Occipital lobe (tissue), 2 donors: ENCODE measurements around the gene ULK3. TPM values are rescaled to one million over a fixed set of nuclear protein-coding genes. Genes with fewer than 3 reads are reported as not detected.
A peak's percentile ranks its signal among the peaks of the same experiment; 100 is the strongest.

Experiments used
- DNase-seq: peaks from one replicate; lab custom pipeline; 2025; lab: John Stamatoyannopoulos, UW
- total RNA-seq: library from RNA; depleted of rRNA; stranded (reverse); fragments of >200 nt; gene quantifications from one replicate; pipeline ENCODE4 v1.2.3, GENCODE V29; 2014

ULK3 gene
- total RNA-seq, 1 donor from 2014 or later, result 32.4 TPM

DNA sequence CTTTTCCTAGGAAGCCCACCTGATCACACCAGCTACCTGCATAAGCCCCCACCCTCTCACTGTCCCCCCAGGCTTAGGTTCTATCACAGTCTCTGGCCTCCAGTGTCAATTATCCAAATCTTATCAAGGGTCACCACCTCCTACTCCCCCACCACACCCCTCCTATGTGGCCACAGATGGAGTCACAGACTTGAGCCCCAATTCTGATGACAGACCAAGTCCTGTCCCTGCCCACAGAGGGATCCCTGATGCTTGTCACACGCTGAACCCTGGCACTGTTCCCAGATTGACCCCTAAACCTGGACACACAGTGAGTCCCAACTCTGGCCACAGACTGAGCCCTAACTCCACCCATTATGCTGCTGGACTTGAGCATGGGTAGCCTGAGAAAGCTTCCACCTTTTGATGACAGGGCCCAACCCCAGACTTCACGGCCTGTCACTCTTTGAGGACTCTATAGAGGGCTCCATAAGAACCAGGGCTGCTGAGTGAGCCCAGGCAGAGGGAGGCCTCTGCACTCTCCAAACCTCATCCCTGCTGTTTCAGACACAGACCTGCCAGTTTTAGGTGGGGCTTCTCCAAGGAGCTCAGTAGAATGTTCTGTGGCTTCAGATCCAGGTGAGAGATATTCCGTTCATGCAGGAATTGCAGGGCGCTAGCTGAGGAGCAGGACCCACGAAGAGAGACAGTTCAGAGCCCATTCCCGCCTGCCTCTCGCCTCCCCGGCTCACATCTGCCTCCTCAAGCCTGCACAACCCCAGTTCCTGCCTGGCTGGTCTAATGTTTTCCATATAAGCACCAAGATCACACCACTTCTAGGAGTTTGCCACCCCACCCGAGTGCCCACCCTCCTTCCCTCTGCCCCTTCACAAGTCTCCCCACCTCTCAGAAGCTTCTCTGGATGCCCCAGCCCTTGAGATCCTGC, 1.8 kb downstream of the ULK3 start:
- DNase-seq, result no peak

DNA sequence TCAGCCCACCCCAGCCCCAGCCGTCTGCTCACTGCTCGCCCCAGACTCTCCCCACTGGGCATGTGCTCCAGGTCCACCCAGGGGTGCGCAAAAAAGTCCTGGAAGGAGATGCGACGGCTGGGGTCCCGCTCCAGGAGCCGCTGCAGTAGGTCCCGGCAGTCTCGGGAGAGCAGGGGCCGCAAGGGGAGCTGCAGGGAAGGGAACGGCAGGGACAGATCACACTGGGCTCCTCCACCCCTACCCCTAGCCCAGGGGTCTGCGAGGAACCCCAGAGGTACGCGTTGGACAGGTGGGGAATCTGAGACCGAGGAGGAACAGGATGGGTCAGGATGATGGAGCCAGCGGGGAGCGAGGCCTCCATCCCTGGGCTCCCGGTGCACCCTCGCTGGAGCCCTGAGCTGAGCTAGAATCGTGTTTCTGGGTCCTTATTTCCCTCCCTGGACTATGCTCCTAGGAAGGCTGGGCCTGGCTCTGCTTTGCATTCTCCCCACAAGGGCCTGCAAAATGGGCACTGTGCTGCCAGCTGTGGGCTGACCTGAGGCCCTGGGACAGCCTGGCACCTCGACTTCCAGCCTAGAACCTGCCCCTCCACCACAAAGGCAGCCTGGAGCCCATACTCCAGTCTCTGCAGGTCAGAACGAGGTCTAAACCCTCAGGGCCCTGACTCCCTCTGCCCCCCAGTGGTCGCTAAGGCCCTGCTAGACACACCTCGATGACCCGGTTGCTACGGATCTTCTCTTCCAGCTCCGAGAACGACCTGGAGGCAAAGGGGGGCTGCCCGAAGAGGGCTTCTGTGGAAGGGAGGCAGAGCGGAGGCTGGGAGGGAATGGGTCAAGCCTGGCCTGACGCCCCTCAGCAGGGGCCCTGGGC, 3.2 kb downstream of the ULK3 start:
- DNase-seq, result no peak

DNA sequence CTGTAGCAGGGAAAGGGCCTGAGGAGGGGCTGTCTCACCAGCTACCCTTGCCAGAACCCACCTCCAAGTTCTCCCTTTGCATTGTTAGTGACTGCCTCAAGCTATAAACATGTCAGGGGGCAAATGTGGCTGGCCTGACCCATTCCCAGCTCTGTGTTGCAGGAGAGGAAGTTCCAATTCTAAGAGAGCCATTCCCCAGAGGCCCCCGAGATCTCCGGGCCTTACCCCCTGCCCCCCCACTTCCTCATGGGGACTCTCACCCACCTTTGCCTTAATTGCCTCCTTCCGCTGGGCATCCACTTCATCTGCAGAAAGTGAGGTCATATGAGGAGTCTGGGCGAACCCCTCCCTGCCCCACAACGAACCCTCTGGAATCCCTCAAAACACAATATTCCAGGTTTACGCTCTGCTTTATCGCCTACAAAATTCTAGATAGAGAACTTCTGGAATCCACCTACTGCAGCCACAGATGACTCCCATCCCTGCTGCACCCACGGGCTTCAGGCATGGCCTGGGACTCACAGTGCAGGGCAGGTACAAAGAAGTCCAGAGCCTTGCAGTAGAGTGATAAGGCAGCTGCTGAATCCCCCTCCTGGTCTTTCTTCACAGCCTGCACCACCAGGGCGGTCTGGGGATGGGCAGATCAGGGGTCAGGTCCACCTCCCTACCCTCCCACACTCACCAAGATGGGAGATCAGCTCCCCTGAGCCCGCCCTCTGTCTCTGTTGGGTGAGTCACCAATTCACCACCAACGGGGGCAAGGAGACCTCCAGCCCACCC, 4.0 kb downstream of the ULK3 start:
- DNase-seq, result no peak

DNA sequence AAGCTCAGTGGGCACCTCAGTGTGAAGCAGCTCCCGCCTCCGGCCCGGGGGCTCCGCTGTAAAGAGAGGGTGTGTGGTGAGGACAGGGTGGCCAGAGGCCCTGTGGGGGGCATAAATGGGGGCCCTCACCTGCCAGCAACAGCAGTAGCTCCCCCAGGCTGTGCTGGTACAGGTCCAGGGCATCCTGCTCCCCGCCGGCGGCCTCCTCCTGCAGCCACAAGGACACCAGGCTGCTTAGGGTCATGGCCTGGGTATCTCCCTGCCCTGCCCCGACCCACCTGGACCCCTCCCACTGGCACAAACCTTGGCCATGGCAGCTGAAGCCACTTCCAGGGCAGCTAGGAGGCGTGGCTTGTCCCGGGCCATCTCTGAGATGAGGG, 4.8 kb downstream of the ULK3 start:
- no peak for DNase-seq

DNA sequence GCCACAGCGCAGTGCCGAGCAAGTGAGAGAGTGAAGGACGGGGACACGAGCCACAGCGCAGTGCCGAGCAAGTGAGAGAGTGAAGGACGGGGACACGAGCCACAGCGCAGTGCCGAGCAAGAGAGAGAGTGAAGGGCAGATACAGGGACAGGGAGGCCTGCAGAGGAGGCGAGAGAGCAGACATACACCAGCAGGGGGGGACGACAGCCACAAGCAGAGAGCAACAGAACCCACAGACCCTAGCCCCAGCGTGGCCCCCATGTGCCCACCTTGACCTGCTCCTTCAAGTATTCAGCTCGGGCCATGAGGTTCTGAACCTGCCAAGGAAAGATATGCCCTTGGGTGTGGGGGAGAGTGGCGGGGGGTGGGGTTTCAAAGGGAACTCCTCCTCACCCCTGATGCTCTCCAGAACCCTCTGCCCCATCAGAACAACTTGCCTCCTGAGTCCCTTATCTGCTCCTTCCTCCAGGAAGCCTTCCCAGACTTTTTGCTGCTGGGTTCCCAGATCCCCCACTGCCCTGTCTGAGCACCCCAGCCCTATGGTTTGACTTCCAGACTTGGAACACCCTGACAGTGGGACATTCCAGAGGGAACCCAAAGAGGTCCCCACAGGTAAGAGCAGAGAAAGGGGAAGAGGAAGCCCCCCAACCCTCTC, 5.3 kb downstream of the ULK3 start:
- DNase-seq, result no peak

DNA sequence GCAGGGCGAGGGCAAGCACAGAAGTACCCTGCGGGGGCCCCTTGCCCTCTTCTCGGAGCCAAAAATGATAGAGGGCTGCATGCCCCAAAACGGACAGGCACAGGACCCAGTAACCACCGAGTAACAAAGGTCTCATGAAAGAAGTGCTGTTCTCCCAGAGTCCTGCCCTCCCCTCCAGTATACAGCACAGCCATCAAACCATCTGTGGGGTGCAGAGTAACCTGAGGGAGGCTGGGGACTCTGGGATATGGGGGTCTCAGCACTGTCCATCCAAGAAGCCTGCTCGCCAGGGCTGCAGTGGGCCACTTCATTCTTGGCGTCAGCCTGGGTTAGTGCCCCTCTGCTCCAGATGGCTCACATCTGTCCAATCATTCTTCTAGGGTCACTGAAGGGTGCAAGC, 6.1 kb downstream of the ULK3 start:
- no peak for DNase-seq

DNA sequence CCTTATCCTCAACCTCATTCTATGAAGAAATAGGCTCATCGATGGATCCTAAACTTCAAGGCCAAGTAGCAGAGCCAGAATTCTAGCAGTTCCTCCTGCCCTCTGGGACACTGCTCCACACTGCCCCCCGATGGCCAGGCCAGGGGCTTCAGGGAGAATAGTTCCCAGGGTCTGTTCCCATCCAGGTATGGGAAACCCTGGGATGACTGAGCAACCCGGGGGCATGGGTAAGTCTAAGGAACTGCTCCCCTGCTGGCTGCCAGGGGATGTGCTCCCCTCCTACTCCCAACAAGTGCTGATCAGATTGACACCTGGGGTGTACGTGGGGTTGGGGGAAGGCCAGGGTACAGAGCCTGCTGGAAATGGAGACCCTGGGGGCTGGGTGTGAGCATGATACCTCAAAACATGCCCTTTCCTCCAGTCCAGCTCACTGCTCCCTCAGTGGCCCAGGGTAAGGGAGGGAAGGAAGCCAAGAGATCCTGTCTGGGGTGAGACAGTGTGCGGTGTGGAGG, 7.6 kb downstream of the ULK3 start:
- no peak for DNase-seq

DNA sequence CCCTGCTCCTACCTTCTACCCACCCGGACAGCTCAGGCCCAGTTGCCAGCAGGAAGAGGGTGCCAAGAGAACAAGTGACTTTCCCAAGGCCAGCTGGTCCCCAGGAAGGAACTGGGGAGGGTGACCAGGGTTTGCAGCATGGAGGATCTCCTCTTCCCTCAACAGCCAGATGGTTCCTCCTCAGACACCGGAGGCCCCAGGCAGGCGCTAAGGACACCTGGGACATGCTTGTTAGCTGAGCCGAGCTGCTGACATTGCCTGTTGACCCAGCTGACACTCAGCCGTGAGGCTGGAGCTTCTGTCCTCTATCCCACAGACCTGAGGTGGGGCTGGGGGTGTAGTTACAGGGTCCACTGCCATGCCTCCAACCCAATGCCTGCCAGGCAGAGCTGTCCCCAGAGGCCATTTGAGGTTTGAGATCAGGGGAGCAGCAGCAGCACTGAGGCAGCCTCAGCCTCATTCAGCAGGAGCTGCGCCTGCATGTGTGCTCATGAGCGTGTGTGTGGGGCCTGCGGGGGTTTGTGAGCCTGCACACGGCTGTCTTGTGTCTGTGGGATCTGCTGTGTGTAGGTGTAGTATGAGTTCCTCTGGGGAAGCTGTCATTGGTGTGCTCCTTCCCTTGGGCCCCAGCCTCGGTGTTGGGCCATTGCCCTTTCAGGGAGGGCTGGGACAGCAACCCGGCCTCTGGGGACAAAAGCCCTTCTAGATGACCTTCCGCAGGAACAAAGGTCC, 9.4 kb downstream of the ULK3 start:
- no peak for DNase-seq

DNA sequence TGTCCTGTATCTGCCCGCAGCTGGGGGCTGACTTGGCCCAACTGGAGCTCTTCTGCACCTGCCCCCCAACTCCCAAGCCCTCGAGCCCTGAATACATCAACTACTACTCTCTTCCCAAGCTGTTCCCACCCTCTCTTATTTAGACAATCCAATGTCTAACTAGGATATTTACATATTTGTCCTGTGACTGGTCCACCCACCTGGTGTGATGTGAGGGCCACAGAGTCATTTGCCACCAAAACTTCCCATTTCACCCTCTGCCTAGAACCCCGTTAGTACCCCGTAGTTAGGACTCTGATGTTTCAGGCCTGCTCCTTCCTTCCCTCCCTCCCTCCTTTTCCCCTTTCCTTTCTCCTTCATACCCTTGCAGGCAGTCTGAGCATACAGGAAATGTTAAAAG, 10.1 kb downstream of the ULK3 start:
- DNase-seq, result no peak

DNA sequence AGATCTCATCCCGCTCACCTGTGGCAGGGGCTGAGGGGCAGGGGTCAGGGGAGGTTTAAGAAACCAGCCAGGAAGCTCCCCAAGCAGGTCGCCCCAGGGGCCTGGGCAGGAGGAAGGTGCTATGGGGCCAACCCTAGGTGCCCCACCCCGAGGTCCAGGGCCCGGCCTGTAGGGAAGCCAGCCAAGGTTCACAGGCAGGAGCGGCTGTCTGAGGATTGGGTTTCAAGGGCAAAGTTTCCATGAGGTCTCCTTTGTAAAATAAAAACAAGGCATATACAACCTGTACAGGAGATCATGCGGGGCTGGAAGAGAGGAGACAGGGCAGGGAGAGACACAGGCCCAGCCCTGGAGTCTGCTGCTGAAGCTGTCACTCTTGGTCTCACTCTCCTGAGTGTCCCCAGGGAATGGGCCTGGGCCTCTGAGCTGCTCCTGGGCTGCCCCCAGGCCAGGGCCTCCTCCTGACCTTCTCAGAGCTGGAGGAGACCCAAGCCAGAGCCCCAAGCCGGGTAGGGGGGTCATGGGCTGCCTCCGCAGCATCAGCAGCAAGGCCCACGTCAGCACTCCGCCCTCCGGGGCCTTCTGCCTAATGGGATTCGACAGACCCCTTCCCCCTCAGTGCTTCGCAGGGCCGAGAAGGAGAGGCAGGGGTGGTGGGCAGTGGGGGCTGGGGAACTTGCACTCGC, 11.0 kb downstream of the ULK3 start:
- DNase-seq, result no peak

DNA sequence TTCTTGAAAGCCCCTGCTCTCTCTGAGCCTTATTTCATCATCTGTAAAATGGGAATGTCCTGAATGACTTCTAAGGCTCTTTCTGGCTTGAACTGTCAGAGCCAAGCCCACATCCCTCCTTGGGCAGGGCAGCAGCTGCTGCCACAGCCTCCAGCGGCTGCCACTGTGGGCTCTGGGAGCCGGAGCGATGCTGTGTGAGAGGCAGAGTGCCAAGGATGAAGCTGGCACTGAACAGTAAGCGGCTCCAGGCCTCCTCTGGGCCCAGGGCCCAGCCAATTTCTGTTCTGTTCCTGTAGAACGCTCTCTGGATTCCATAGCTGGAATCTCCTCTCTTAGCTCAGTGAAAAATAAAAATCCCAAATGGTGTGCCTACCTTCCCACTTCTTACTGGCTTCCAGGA, 12.1 kb downstream of the ULK3 start:
- DNase-seq, result peak; percentile 57

DNA sequence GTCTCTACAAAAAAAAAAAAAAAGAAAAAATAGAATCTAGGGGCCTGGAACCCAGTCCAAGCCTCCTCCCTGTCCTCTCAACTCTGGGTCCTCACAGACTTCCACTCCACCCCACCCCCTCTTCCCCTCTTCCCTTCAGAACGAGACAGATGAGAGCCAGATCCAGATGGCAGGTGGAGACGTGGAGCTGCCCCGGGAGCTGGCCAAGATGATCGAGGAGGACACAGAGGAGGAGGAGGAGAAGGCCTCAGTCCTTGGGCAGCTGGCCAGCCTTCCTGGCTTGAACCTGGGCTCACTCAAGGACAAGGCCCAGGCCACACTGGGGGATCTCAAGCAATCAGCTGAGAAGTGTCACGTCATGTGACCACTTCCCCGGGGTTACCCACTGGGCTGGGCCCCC, 13.0 kb downstream of the ULK3 start:
- no peak for DNase-seq

DNA sequence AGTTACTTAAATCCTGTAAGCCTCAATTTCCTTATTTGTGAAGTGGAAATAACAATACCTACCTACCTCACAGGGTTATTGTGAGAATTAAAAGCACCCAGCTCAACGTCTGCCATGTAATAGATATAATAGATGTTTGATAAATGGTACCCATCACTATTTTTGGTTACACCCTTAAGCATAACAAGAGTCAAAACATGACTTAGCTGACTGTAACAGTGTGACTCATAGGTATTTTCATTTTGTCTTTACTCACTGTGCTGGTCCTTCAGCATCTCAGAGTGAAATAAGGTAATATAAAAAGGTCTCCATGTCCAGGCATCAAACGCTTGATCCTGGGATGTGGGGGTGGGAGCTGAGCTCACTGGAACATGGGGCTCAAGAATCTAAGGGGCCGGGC, 13.5 kb downstream of the ULK3 start:
- DNase-seq, result no peak

DNA sequence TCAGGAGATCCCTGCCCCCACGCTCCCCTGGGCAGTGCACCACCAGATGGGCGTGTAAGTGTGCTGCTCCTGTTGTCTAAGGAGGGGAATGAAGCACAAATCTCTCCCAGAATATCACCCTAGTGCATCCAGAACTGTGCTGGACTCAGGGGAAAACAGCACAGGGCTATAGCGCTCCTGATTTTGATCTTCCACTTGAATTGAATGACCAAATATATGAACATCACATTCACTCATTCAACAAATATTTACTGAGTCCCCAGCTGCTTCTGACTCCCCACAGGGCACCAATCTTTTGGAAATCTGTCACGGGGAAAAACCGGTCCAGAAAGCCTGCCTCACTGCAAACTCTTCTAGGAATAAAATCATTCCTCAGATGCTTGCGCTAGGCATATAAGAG, 14.1 kb downstream of the ULK3 start:
- no peak for DNase-seq

DNA sequence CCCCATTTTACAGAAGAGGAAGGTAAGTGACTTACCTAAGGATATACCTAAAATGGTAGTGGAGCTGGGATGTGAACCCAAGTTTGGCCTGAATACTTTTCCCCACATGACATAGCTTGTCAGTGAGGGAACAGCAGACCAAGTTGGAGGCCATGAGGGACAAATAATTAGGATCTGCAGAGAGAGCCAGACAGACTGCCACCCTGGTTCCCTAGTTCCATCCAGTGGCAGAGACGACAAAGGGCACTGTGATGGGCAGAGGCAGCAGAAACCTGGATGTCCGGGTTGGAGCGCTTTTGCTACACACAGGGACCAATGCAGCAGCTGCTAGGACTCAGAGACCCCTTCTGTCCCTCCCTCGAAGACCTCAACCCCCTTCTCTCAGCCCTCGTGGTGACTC, 15.3 kb downstream of the ULK3 start:
- DNase-seq, result no peak

DNA sequence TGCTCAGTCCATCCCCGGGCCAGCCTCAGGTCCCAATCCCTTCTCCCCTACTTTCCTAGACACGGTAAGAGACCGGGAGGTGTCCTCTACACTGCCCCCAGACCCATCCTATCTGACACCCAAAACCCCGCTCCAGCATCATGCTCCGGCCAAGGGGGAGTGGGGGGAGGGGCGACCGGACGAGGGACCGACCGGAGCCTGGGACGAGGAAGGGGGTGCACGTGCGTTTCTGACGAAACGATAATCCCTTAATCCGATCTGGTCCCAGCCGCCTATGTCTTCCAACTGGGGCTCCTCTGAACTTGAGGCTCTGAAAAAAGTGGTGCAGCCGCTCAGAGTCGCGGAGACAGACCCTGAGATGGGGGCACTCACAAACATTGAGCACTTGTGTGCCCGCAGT, 16.0 kb downstream of the ULK3 start:
- no peak for DNase-seq

DNA sequence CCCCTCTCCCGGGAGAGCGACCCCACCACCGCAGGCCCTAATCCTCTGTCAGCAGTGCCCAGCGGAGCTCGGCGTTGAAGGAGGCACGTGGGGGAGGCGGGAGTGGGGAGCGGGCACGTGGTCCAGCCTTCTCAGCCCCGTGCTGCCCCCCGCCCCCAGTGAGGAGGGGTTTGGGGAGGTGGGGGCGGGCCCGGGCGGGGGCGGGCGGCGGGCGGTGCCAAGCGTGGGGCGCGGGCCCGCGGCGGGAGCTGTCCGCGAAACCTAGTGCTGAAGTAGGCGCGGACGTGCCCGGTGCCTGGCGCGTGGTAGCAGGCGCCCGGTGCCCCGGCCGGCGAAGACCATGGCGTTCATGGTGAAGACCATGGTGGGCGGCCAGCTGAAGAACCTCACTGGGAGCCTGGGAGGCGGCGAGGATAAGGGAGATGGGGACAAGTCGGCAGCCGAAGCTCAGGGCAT, 16.6 kb downstream of the ULK3 start, which contains the start of gene CPLX3:
Gene CPLX3 (plus strand): TSS at position 264 of the 456 bp plus-strand sequence. CDS start 77 bp downstream, at position 341.
- DNase-seq, result no peak

DNA sequence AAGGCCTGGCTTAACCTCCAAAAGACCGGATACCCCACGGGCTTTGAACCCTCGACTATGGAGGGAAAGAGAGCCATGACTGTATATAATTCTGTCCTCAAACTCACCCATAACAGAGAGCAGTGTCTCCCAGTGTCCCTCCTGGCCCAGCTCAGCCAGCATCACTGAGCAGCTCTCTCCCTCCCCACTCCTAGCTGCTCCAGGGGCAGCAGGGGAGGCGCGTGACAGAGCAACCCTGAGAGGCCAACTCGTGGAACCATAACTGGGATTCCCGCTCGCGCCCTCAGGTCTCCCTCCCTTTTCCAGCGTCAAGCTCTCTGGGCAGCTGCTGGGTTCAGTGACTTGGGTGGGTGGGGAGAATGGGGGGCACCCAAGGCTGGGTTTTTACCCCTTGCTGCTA, 17.1 kb downstream of the ULK3 start:
- DNase-seq, result no peak

DNA sequence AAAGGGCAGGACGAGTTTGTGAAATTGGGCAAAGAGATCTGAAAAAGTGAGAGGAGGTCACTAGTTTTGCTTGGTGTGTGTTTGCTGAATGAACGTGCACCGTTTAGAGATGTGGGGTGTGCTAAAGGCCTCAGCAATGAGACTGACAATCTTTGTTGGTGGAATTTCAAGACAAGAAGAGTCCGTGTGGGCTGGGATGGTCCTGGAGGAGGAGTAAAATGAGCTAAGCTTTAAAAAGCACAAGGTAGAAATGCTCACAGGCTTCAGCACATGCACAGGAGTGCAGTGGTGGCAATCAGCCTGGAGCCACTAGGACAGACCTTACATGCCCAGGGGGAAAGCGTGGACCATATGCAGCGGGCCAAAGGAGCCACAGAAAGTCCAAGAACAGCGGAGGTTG, 18.0 kb downstream of the ULK3 start:
- DNase-seq, result no peak

DNA sequence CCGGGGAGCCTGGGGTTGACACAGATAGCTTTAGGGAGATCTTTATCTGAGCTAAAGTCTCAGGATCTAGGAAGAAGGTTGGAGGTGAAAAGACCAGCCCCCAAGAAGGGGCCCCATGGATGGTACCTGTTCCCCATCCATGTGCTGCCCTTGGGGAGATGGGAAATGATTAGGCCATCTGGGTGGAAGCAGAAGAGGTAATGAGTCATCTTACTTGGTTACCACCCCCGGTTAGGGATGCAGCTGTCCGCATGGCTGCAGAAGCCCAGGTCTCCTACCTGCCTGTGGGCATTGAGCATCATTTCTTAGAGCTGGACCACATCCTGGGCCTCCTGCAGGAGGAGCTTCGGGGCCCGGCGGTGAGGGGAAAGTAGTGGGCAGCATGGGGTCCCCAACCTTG, 19.6 kb downstream of the ULK3 start:
- no peak for DNase-seq
